Lower leg skin (tissue), 4 donors: Measurements from ENCODE around the gene ZNF526. TPM values are rescaled to one million over a fixed set of nuclear protein-coding genes. Genes with fewer than 3 reads are reported as not detected.
"Not testable (repeated sequence)": the region's sequence is repeated elsewhere in the genome, so short reads cannot be mapped to it uniquely, and the experiment has no call there.

Source experiments
- DNase-seq, 2 donors: peaks; one replicate each; pipeline ENCODE4 v3.0.0-alpha.2; 2019; ENCODE audit warnings: low spot score in 2 of 2
- H3K4me3 ChIP-seq: fragments of 200-600 bp; sonication (generic); 2 replicates; pipeline ENCODE4 v1.5.1; 2017; ENCODE audit warnings: mild to moderate bottlenecking, low read depth; ENCODE audit not compliant: poor library complexity, severe bottlenecking
- CTCF ChIP-seq, 3 donors: fragments of 450-650 bp; IDR thresholded peaks; one replicate each; pipeline ENCODE4 v1.5.1; 2016; ENCODE audit warnings: antibody characterized with exemption in 3 of 3, mild to moderate bottlenecking in 3 of 3, moderate library complexity in 2 of 3
- POLR2A ChIP-seq, 2 donors: fragments of 450-650 bp; IDR thresholded peaks; one replicate each; pipeline ENCODE4 v1.6.1; 2016 to 2017; ENCODE audit warnings: antibody characterized with exemption in 2 of 2, mild to moderate bottlenecking in 1 of 2, moderate library complexity in 1 of 2
- WGBS, 2 donors: methylation state at CpG; one replicate each; pipeline ENCODE4 v1.1.5; 2018; 5-methylcytosine and 5-hydroxymethylcytosine counted together
- intact Hi-C: fragments of 100-400 bp; cut with DNase I; formaldehyde crosslinking; loops from one replicate; pipeline ENCODE4 v1.15.0; 2023; ENCODE audit warnings: low total_unique reads
- total RNA-seq, 4 donors: library from RNA; depleted of rRNA; stranded (reverse); fragments of >200 nt; gene quantifications; one replicate each; pipeline ENCODE4 v1.1.0, GENCODE V29; 2016

The ZNF526 gene
- total RNA-seq, 4 donors from 2014 or later: 6.9 to 10.7 (median 8.6) TPM

GRCh38 chr19:42253245-42254088 is 33.4 kb downstream of the ZNF526 start:
- TF ChIP-seq CTCF (IDR thresholded peaks at IDR 0.05) (no peak), POLR2A (IDR thresholded peaks at IDR 0.05) (no peak)
- H3K4me3 ChIP-seq: peak overlapping the region; percentile 96
- DNase-seq: peak; percentile 69 to 95
- intact Hi-C loops: no loop called here
- WGBS, 2 donors: 1 to 2% methylated on average over 24 to 28 of the region's 71 CpGs

GRCh38 chr19:42254089-42254849 is 34.2 kb downstream of the ZNF526 start:
- H3K4me3 ChIP-seq: peak overlapping the region; percentile 96
- TF ChIP-seq CTCF (IDR thresholded peaks at IDR 0.05) (no peak), POLR2A (IDR thresholded peaks at IDR 0.05) (no peak)
- DNase-seq: peak; percentile 76 to 95
- WGBS, 2 donors: 1 to 3% methylated on average over 15 to 56 of the region's 70 CpGs
- intact Hi-C loops: no loop called here

- peak within 1 kb of the TSS; percentile 96 for H3K4me3 ChIP-seq
- DNase-seq: peak; percentile 94 to 99
- TF ChIP-seq CTCF (IDR thresholded peaks at IDR 0.05): no peak
- TF ChIP-seq POLR2A (IDR thresholded peaks at IDR 0.05): peak in 1 of 2 donors; percentile 88
- intact Hi-C loops: no loop called here
- WGBS, 2 donors: 0 to 1% methylated on average over 16 to 63 of the region's 75 CpGs
These were observed 35.0 kb downstream of the ZNF526 start, which contains the start of gene ERF for GRCh38 chr19:42254850-42255765. Gene ERF (minus strand): TSS chr19:42255128. CDS start chr19:42254999, 129 bp downstream.

- intact Hi-C loops: no loop called here
- 6 to 9% methylated on average over 38 of the region's 38 CpGs for WGBS, 2 donors
- H3K4me3 ChIP-seq: peak overlapping the region; percentile 44
- peak; percentile 19 to 93 for DNase-seq
- no peak for TF ChIP-seq CTCF (IDR thresholded peaks at IDR 0.05)
- TF ChIP-seq POLR2A (IDR thresholded peaks at IDR 0.05): no peak
These were observed 35.9 kb downstream of the ZNF526 start for GRCh38 chr19:42255766-42256745.

- intact Hi-C loops: not testable (repeated sequence)
These were observed 37.7 kb downstream of the ZNF526 start for GRCh38 chr19:42257842-42258241.

More at GRCh38 chr19:42257842-42258241, 37.7 kb downstream of the ZNF526 start:
- 90 to 95% methylated on average over 3 of the region's 3 CpGs for WGBS, 2 donors
- DNase-seq, H3K4me3 ChIP-seq: not testable (repeated sequence)
